Neural cell (in vitro differentiated cells): Measurements from ENCODE around the gene SLC44A4. TPM values are rescaled to one million over a fixed set of nuclear protein-coding genes. Genes with fewer than 3 reads are reported as not detected.
"Not testable (repeated sequence)": the region's sequence is repeated elsewhere in the genome, so short reads cannot be mapped to it uniquely, and the experiment has no call there.

Experiments
- H2AFZ ChIP-seq: fragments of 200-600, 300-800 bp; sonication (generic), shearing (Covaris generic); 2 replicates; pipeline ENCODE4 v1.6.0; 2014; ENCODE audit warnings: low read depth, mild to moderate bottlenecking, antibody characterized with exemption, low read length, moderate library complexity
- H3F3A ChIP-seq: fragments of 200-600 bp; shearing (Covaris generic); 2 replicates; pipeline ENCODE4 v1.6.1; 2016; ENCODE audit warnings: mild to moderate bottlenecking, moderate library complexity, mixed read lengths, antibody characterized with exemption, low read length; ENCODE audit not compliant: insufficient read depth, poor library complexity, severe bottlenecking
- H3K27ac ChIP-seq: fragments of 200-600, 300-800 bp; sonication (generic), shearing (Covaris generic); 2 replicates; pipeline ENCODE4 v1.5.1; 2014; ENCODE audit warnings: mild to moderate bottlenecking, low read length, moderate library complexity
- H3K27me3 ChIP-seq: fragments of 300-800, 200-600 bp; sonication (generic), shearing (Covaris generic); 2 replicates; pipeline ENCODE4 v1.6.0; 2014; ENCODE audit warnings: mild to moderate bottlenecking, low read depth, low read length, moderate library complexity; ENCODE audit not compliant: insufficient read depth
- H3K36me3 ChIP-seq: fragments of 300-800, 200-600 bp; sonication (generic), shearing (Covaris generic); 2 replicates; pipeline ENCODE4 v1.5.1; 2014; ENCODE audit warnings: mild to moderate bottlenecking, antibody characterized with exemption, low read length, moderate library complexity; ENCODE audit not compliant: insufficient read depth
- H3K4me2 ChIP-seq: fragments of 300-800, 200-600 bp; sonication (generic), shearing (Covaris generic); 2 replicates; pipeline ENCODE4 v1.6.0; 2014; ENCODE audit warnings: mild to moderate bottlenecking, low read length
- H3K4me3 ChIP-seq: fragments of 300-800, 200-600 bp; sonication (generic), shearing (Covaris generic); 2 replicates; pipeline ENCODE4 v1.5.1; 2014; ENCODE audit warnings: mild to moderate bottlenecking, low read length, moderate library complexity
- H3K79me2 ChIP-seq: fragments of 200-600 bp; shearing (Covaris generic); replicated peaks from 2 replicates; pipeline ENCODE4 v1.6.0; 2014; ENCODE audit warnings: mild to moderate bottlenecking, low read length, moderate library complexity; ENCODE audit not compliant: insufficient read depth
- H3K9ac ChIP-seq: fragments of 300-800, 200-600 bp; sonication (generic), shearing (Covaris generic); 2 replicates; pipeline ENCODE4 v1.6.1; 2016; ENCODE audit warnings: mild to moderate bottlenecking, low read length, mixed read lengths
- H3K9me2 ChIP-seq: fragments of 200-600 bp; shearing (Covaris generic); 2 replicates; pipeline ENCODE4 v1.6.1; 2016; ENCODE audit warnings: mild to moderate bottlenecking, low read length, mixed read lengths; ENCODE audit not compliant: insufficient read depth
- H3K9me3 ChIP-seq: fragments of 200-600, 300-800 bp; sonication (generic), shearing (Covaris generic); 2 replicates; pipeline ENCODE4 v1.6.1; 2016; ENCODE audit warnings: mild to moderate bottlenecking, mixed run types, low read length, moderate library complexity, mixed read lengths
- H4K20me1 ChIP-seq: fragments of 200-600 bp; shearing (Covaris generic); 2 replicates; pipeline ENCODE4 v1.6.1; 2016; ENCODE audit warnings: mild to moderate bottlenecking, mixed run types; ENCODE audit not compliant: insufficient read depth
- EP300 ChIP-seq: fragments of 450-650 bp; conservative IDR thresholded peaks from 2 replicates; pipeline ENCODE4 v1.6.1; 2014; ENCODE audit warnings: antibody characterized with exemption, mild to moderate bottlenecking, moderate library complexity; ENCODE audit not compliant: poor library complexity, severe bottlenecking
- EZH2 ChIP-seq: fragments of 200-600, 300-800 bp; shearing (Covaris generic), sonication (generic); IDR thresholded peaks from 2 replicates; pipeline ENCODE4 v1.6.1; 2014; ENCODE audit warnings: antibody characterized with exemption, low read length, borderline replicate concordance, mild to moderate bottlenecking; ENCODE audit not compliant: insufficient read depth, poor library complexity, severe bottlenecking
- MXI1 ChIP-seq: fragments of 450-650 bp; conservative IDR thresholded peaks from 2 replicates; pipeline ENCODE4 v1.6.1; 2014; ENCODE audit warnings: antibody characterized with exemption, mild to moderate bottlenecking; ENCODE audit not compliant: poor library complexity, severe bottlenecking
- POLR2AphosphoS5 ChIP-seq: IDR thresholded peaks from 2 replicates; pipeline ENCODE4 v1.6.1; 2012
- RAD21 ChIP-seq: fragments of 450-650 bp; conservative IDR thresholded peaks from 2 replicates; pipeline ENCODE4 v1.6.1; 2014; ENCODE audit warnings: antibody characterized with exemption, mild to moderate bottlenecking, moderate library complexity
- SMC3 ChIP-seq: fragments of 450-650 bp; conservative IDR thresholded peaks from 2 replicates; pipeline ENCODE4 v1.6.1; 2014; ENCODE audit warnings: antibody characterized with exemption, mild to moderate bottlenecking, moderate library complexity; ENCODE audit not compliant: poor library complexity
- TAF1 ChIP-seq: IDR thresholded peaks from 2 replicates; pipeline ENCODE4 v1.6.1; 2012; ENCODE audit warnings: low read depth
- polyA plus RNA-seq: library from polyadenylated mRNA; depleted of rRNA; stranded (reverse); fragments of >200 nt; gene quantifications from 2 replicates; pipeline ENCODE4 v1.2.3, GENCODE V29; 2014
- TF ChIP-seq, protein P1 (sequence below): fragments of 450-650 bp; IDR thresholded peaks from 2 replicates; pipeline ENCODE4 v1.5.1; 2014; ENCODE audit warnings: antibody characterized with exemption, mild to moderate bottlenecking, moderate library complexity; ENCODE audit not compliant: poor library complexity, severe bottlenecking
- TF ChIP-seq, protein P2 (sequence below): IDR thresholded peaks from 2 replicates; pipeline ENCODE4 v1.6.1; 2012; ENCODE audit warnings: borderline replicate concordance

The SLC44A4 gene
- polyA plus RNA-seq, 1 donor from 2014 or later = 0.09 TPM

DNA sequence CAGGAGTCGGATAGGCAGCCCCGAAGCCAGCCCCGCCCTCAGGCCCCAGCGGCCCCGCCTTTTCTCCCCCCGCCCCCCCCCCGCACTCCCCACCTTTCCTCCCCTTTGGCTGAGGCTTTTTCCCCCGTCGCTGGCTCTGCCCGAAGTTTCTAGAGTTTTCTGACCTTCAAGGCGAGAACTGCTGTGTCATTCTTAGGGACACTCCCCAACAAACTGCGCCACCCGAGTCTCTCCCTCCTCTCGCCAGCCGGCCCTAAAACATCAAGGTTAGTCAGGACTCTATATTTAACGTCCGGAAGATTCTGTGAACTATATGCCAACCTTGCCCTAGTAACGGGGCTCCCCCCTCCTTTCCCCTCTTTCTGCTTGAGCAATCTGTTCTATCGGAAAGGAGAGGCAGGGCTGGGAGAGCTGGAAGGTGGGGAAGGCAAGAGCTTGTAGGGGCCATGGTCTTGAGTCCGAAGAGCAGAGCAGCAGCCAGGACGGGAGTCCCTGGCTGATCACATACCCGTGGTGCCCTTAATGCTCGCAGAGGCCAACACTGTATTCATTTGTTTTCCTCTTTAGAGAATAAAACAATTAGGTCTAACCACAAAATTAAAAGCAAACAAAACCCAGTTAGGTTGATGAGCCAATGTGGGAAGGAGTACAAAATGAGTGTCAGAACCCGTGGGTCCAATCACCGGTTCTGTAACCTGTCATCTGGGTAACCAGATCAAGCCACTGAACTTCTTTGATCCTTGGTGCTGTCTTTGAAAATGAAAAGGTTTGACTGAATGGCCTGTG, 56.6 kb downstream of the SLC44A4 start:
- Histone ChIP-seq H2AFZ (no peak overlapping the region), H3F3A (peaks cover 3% of the 10 kb centered on the region), H4K20me1 (no peaks in the 10 kb centered on the region), H3K9me2 (no peaks in the 10 kb centered on the region), H3K9ac (no peak overlapping the region), H3K4me3 (peak overlapping the region; percentile 60), H3K27me3 (no peaks in the 10 kb centered on the region), H3K9me3 (no peaks in the 10 kb centered on the region), H3K27ac (no peak overlapping the region), H3K36me3 (no peaks in the 10 kb centered on the region), H3K79me2 (no peaks in the 10 kb centered on the region), H3K4me2 (no peak overlapping the region)
- TF ChIP-seq, protein P1, sequence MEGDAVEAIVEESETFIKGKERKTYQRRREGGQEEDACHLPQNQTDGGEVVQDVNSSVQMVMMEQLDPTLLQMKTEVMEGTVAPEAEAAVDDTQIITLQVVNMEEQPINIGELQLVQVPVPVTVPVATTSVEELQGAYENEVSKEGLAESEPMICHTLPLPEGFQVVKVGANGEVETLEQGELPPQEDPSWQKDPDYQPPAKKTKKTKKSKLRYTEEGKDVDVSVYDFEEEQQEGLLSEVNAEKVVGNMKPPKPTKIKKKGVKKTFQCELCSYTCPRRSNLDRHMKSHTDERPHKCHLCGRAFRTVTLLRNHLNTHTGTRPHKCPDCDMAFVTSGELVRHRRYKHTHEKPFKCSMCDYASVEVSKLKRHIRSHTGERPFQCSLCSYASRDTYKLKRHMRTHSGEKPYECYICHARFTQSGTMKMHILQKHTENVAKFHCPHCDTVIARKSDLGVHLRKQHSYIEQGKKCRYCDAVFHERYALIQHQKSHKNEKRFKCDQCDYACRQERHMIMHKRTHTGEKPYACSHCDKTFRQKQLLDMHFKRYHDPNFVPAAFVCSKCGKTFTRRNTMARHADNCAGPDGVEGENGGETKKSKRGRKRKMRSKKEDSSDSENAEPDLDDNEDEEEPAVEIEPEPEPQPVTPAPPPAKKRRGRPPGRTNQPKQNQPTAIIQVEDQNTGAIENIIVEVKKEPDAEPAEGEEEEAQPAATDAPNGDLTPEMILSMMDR = no peak
- TF ChIP-seq EZH2 = no peak

DNA sequence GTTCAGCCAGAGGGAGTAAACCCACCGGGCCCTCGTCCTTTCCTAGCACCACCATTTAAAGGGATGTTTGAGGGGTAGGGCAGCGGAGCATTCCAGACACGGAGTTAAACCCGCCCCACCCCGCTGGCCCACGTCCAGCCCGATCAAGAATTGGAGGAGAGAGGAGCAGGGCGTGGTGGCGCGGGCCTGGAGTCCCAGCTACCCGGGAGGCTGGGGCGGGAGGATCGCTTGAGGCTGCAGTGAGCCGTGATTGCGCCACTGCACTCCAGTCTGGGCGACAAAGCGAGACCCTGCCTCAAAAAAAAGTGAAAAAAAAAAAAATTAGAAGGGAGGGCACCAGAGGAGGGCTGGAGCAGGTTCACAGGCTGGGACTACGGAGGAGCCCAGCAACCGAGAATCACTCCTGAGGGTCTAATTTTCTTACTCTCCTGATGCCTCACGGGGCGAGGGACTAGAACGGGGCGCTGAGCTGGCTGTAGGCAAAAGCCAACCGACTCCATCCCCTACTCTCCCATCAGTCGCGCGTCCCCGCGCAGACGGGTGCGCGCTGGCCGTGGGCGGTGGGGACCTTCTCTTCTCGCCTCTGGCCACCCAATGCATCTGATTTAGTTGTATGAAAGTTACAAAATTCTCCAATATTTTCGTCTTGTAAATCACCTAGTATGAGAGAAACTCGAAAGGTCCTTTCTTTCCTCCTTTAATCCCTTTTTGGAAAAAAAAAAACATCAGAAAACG, 57.3 kb downstream of the SLC44A4 start:
- H3F3A ChIP-seq = peaks cover under 1% of the 10 kb centered on the region
- no peaks in the 10 kb centered on the region for H3K9me2 ChIP-seq
- TF ChIP-seq MXI1 = no peak
- TF ChIP-seq TAF1 = no peak
- TF ChIP-seq, protein P1 = no peak
- TF ChIP-seq, protein P2, sequence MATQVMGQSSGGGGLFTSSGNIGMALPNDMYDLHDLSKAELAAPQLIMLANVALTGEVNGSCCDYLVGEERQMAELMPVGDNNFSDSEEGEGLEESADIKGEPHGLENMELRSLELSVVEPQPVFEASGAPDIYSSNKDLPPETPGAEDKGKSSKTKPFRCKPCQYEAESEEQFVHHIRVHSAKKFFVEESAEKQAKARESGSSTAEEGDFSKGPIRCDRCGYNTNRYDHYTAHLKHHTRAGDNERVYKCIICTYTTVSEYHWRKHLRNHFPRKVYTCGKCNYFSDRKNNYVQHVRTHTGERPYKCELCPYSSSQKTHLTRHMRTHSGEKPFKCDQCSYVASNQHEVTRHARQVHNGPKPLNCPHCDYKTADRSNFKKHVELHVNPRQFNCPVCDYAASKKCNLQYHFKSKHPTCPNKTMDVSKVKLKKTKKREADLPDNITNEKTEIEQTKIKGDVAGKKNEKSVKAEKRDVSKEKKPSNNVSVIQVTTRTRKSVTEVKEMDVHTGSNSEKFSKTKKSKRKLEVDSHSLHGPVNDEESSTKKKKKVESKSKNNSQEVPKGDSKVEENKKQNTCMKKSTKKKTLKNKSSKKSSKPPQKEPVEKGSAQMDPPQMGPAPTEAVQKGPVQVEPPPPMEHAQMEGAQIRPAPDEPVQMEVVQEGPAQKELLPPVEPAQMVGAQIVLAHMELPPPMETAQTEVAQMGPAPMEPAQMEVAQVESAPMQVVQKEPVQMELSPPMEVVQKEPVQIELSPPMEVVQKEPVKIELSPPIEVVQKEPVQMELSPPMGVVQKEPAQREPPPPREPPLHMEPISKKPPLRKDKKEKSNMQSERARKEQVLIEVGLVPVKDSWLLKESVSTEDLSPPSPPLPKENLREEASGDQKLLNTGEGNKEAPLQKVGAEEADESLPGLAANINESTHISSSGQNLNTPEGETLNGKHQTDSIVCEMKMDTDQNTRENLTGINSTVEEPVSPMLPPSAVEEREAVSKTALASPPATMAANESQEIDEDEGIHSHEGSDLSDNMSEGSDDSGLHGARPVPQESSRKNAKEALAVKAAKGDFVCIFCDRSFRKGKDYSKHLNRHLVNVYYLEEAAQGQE = no peak
- no peak for TF ChIP-seq SMC3
- no peak for TF ChIP-seq RAD21
- TF ChIP-seq POLR2AphosphoS5 = no peak
- no peak for TF ChIP-seq EZH2
- no peak for TF ChIP-seq EP300
- no peaks in the 10 kb centered on the region for H3K36me3 ChIP-seq
- no peaks in the 10 kb centered on the region for H3K79me2 ChIP-seq
- H3K9ac ChIP-seq = no peak overlapping the region
- no peak overlapping the region for H3K4me2 ChIP-seq
- no peak overlapping the region for H3K27ac ChIP-seq
- H3K9me3 ChIP-seq = no peaks in the 10 kb centered on the region
- no peak overlapping the region for H2AFZ ChIP-seq
- H4K20me1 ChIP-seq = no peaks in the 10 kb centered on the region
- peak overlapping the region; percentile 60 for H3K4me3 ChIP-seq
- no peaks in the 10 kb centered on the region for H3K27me3 ChIP-seq

DNA sequence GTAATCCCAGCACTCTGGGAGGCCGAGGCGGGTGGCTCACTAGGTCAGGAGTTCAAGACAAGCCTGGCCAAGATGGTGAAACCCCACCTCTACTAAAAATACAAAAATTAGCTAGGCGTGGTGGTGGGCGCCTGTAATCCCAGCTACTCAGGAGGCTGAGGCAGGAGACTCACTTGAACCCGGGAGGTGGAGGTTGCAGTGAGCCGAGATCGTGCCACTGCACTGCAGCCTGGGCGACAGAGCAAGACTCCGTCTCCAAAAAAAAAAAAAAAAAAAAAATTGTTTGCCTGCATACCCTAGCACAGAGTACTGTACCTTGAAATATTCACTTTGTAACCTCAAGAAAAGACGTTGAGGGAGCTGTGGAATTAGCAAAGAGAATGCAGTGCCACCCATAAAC, 58.4 kb downstream of the SLC44A4 start:
- not testable (repeated sequence) for H3K4me2 ChIP-seq, H3K27ac ChIP-seq, H2AFZ ChIP-seq, H3K9me3 ChIP-seq, H3K9me2 ChIP-seq, H3K4me3 ChIP-seq, H3K9ac ChIP-seq, H3K79me2 ChIP-seq, H3K36me3 ChIP-seq, H3F3A ChIP-seq, H4K20me1 ChIP-seq, H3K27me3 ChIP-seq
